ENCODE data around the gene CDKAL1. TPM values are rescaled to one million over a fixed set of nuclear protein-coding genes. Genes with fewer than 3 reads are reported as not detected.

The CDKAL1 gene
- total and polyA plus RNA-seq, 9 of the 15 experiments (the other 6 are each of a cell fraction or from before 2014, with no cell fraction given): 11.2 to 36.3 (median 20.1) TPM

DNA sequence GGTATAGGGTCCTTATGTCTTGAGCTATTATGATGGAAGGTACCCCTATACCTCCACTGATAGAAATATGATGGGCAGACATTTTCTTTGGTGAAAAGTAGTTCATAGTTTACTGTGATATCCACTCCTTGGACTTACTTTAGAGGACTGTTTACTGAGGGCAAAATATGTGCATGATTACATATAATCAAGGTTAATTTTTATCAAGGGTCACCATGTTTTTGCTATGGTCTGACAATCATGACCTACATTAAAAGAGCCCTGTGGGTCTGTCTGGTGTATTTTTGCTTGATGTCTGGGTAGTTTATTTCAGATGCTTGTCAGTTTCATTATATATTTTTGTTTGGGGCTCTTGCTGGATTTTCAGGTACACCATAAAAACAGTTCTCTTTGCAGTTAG lies 40.1 kb downstream of the CDKAL1 start:
- intact Hi-C loops (cut with micrococcal nuclease): loop anchor here (10.0 kb wide), 1 partner anchor 270 kb away; no protein-coding TSS in a partner anchor
- in situ Hi-C loops (cut with MboI): no loop called here
- H3K79me2 ChIP-seq (ENCODE audit: control insufficient read depth, insufficient read depth, low read length): peaks cover 2% of the 10 kb centered on the region; the same call in 1 of the 3 replicates
- peaks cover 0 to 14% of the 10 kb centered on the region in 2 experiments; a peak in 3 of 5 replicates for H3K4me1 ChIP-seq (replicated peaks in 1 of 2; ENCODE audit: control insufficient read depth in 2 of 2, insufficient read depth in 2 of 2, low read length in 2 of 2)
- no peaks in the 10 kb centered on the region for H3K9me3 ChIP-seq (replicated peaks; ENCODE audit: control insufficient read depth, insufficient read depth, low read depth, low read length)
- CTCF ChIA-PET (ENCODE audit: low intra/inter-chr PET ratio): no interaction called here
- H3K9me1 ChIP-seq (ENCODE audit: control insufficient read depth, insufficient read depth, low read length): no peaks in the 10 kb centered on the region
- no peak overlapping the region for H3K27ac ChIP-seq (ENCODE audit: extremely low read depth, low read depth, low read length)
- no peaks in the 10 kb centered on the region for H3K27me3 ChIP-seq (ENCODE audit: control insufficient read depth in 2 of 2, insufficient read depth in 2 of 2, low read length in 2 of 2)
- no peak overlapping the region for H3K4me2 ChIP-seq (ENCODE audit: insufficient read depth, low read length)
- no peak overlapping the region for H2AFZ ChIP-seq (ENCODE audit: low read depth, low read length)
- POLR2A ChIA-PET: interaction anchor here (0.6 to 1.3 kb wide), 3 partner anchors 14 to 772 kb away, joined by 3 to 4 read pairs (median 3); no protein-coding TSS in a partner anchor
- no peak for TF ChIP-seq PRDM10 (IDR thresholded peaks at IDR 0.05; ENCODE audit: partially characterized antibody)
- TF ChIP-seq CREB1 (IDR thresholded peaks at IDR 0.05): no peak
- no peak for TF ChIP-seq CREB1 (CRISPR knock-in tag; IDR thresholded peaks at IDR 0.05)
- 0 out of 4 replicates have a peak, but pooled peaks of 1 of the 2 experiments have one; percentile 28 for TF ChIP-seq NONO (IDR thresholded peaks at IDR 0.05; ENCODE audit: low read depth in 2 of 2, low read length in 1 of 2)
- no peak for DNase-seq (ENCODE audit: extremely low read depth in 1 of 4, low spot score in 3 of 4)
- no TSS peak for BruUV-seq (replicated peaks)
- peaks cover 13% of the 10 kb centered on the region for H3K36me3 ChIP-seq (ENCODE audit: control insufficient read depth, insufficient read depth, low read length)
- no peak overlapping the region for H3K4me3 ChIP-seq
- H3K9ac ChIP-seq (ENCODE audit: insufficient read depth in 1 of 2, low read depth in 2 of 2, low read length in 2 of 2): no peak overlapping the region
- no peak for FAIRE-seq
- no peak for ATAC-seq
- peaks cover 24% of the 10 kb centered on the region for H4K20me1 ChIP-seq (replicated peaks; ENCODE audit: control insufficient read depth, insufficient read depth, low read length)

Measured in K562 (cell line).